Endothelial cell of umbilical vein (primary cell): ENCODE results near the gene C1QA. TPM values are rescaled to one million over a fixed set of nuclear protein-coding genes. Genes with fewer than 3 reads are reported as not detected.

Experiments
- BruUV-seq: library from RNA; stranded (reverse); fragments of 400-500 nt; replicated peaks from 2 replicates; lab custom pipeline; 2021; lab: Mats Ljungman, UMichigan
- CTCF ChIA-PET: fragments of 300-600, 350-600 bp; sonication (Branson Sonifier 250); formaldehyde crosslinking; loops from one replicate; lab custom pipeline; 2021; ENCODE audit warnings: antibody characterized with exemption, inconsistent platforms; lab: Charles Lee
- POLR2A ChIA-PET: fragments of 300-600, 350-600 bp; sonication (Branson Sonifier 250); formaldehyde crosslinking; loops from one replicate; lab custom pipeline; 2021; ENCODE audit warnings: antibody characterized with exemption, inconsistent platforms; lab: Charles Lee
- DNase-seq: peaks from one replicate; pipeline ENCODE4 v3.0.0-alpha.2; 2011; ENCODE audit warnings: low read depth, low spot score
- FAIRE-seq: peaks from 2 replicates; lab custom pipeline; 2011; peaks lifted over from hg19 to GRCh38; lab: Jason Lieb, UNC
- H2AFZ ChIP-seq: 2 replicates; pipeline ENCODE4 v1.6.0; 2012; ENCODE audit warnings: low read depth, low read length, control low read depth, inconsistent platforms
- H3K27ac ChIP-seq: 2 replicates; pipeline ENCODE4 v1.5.1; 2011; ENCODE audit warnings: low read depth, mild to moderate bottlenecking, control low read depth, low read length, moderate library complexity; ENCODE audit not compliant: insufficient read depth
- H3K27me3 ChIP-seq, 2 experiments: 2 replicates each; pipeline versions ENCODE4 v1.6.0 to v1.6.1; 2011; ENCODE audit warnings: low read length in 2 of 2, mixed read lengths in 1 of 2; ENCODE audit not compliant: control insufficient read depth in 2 of 2, insufficient read depth in 2 of 2
- H3K36me3 ChIP-seq, 2 experiments: 2 replicates in 1 of 2; 3 replicates in 1 of 2; pipeline ENCODE4 v1.5.1; 2011; ENCODE audit warnings: low read length in 2 of 2, mild to moderate bottlenecking in 1 of 2, moderate library complexity in 1 of 2; ENCODE audit not compliant: control insufficient read depth in 2 of 2, insufficient read depth in 2 of 2; ENCODE audit errors: extremely low read depth in 1 of 2
- H3K4me1 ChIP-seq: 3 replicates; pipeline ENCODE4 v1.5.1; 2011; ENCODE audit warnings: mild to moderate bottlenecking, low read length; ENCODE audit not compliant: control insufficient read depth, insufficient read depth; ENCODE audit errors: extremely low read depth
- H3K4me2 ChIP-seq: 2 replicates; pipeline ENCODE4 v1.6.1; 2011; ENCODE audit warnings: low read length, control low read depth, mixed read lengths; ENCODE audit not compliant: insufficient read depth
- H3K4me3 ChIP-seq, 3 experiments: fragments of 200-600 bp in 1 of 3; sonication (generic), shearing (Covaris generic) in 1 of 3; replicated peaks in 1 of 3; 2 replicates each; pipeline ENCODE4 v1.5.1; 2011 to 2016; ENCODE audit warnings: control low read depth in 3 of 3, low read length in 3 of 3, mild to moderate bottlenecking in 2 of 3, inconsistent platforms in 1 of 3, low read depth in 1 of 3, moderate library complexity in 1 of 3; ENCODE audit not compliant: insufficient read depth in 1 of 3
- H3K79me2 ChIP-seq: 2 replicates; pipeline ENCODE4 v1.6.0; 2012; ENCODE audit warnings: low read length, inconsistent platforms; ENCODE audit not compliant: control insufficient read depth, insufficient read depth
- H3K9ac ChIP-seq: replicated peaks from 2 replicates; pipeline ENCODE3; 2011; ENCODE audit warnings: low read length, control low read depth; ENCODE audit not compliant: insufficient read depth; ENCODE audit errors: extremely low read depth
- H3K9me1 ChIP-seq: replicated peaks from 3 replicates; pipeline ENCODE4 v1.6.0; 2011; ENCODE audit warnings: mild to moderate bottlenecking, low read length; ENCODE audit not compliant: control insufficient read depth, insufficient read depth; ENCODE audit errors: extremely low read depth
- H3K9me3 ChIP-seq: replicated peaks from 2 replicates; pipeline ENCODE4 v1.5.1; 2012; ENCODE audit warnings: low read length, inconsistent platforms; ENCODE audit not compliant: control insufficient read depth, insufficient read depth
- H4K20me1 ChIP-seq: replicated peaks from 2 replicates; pipeline ENCODE3; 2011; ENCODE audit warnings: mild to moderate bottlenecking, low read length; ENCODE audit not compliant: control insufficient read depth, insufficient read depth; ENCODE audit errors: extremely low read depth
- CTCF ChIP-seq, 2 donors: IDR thresholded peaks; 1 replicate in 1 of 2; 2 replicates in 1 of 2; pipeline ENCODE4 v1.5.1; 2011; ENCODE audit warnings: low read length in 2 of 2, mild to moderate bottlenecking in 2 of 2, moderate library complexity in 2 of 2, control low read depth in 1 of 2, inconsistent platforms in 1 of 2, low read depth in 1 of 2; ENCODE audit not compliant: insufficient read depth in 1 of 2; ENCODE audit errors: extremely low read depth in 1 of 2
- JUN ChIP-seq: IDR thresholded peaks from 2 replicates; pipeline ENCODE4 v1.6.1; 2011; ENCODE audit warnings: borderline replicate concordance, low read depth; ENCODE audit not compliant: insufficient read length, insufficient read depth
- MAX ChIP-seq: IDR thresholded peaks from 2 replicates; pipeline ENCODE4 v1.6.1; 2011; ENCODE audit not compliant: insufficient read depth, insufficient read length
- POLR2A ChIP-seq: IDR thresholded peaks from 2 replicates; pipeline ENCODE4 v1.6.1; 2012; ENCODE audit warnings: low read depth, mild to moderate bottlenecking, control low read depth, low read length
- dilution Hi-C: fragments of 300-500 bp; cut with MboI; formaldehyde crosslinking; loops from one replicate; pipeline ENCODE4 v1.15.0; 2019; ENCODE audit warnings: low sequenced_read_pairs; ENCODE audit not compliant: extremely low pct_ligation_motif_present
- intact Hi-C: fragments of 100-400 bp; cut with micrococcal nuclease; formaldehyde crosslinking; loops from one replicate; pipeline ENCODE4 v1.10.0; 2022
- polyA plus RNA-seq, 4 experiments: library from polyadenylated mRNA; depleted of rRNA in 3 of 4; stranded (reverse) in 3 of 4; unstranded in 1 of 4; fragments of >200 nt; gene quantifications; 2 replicates each; pipeline versions ENCODE4 v1.2.1 to v1.2.3, GENCODE V29; 2011 to 2012; ENCODE audit warnings: missing spikeins in 1 of 4
- total RNA-seq: library from RNA; stranded (reverse); gene quantifications from 2 replicates; pipeline ENCODE4 v1.2.3, GENCODE V29; 2021

Gene C1QA
- total and polyA plus RNA-seq, 2 donors (not counting 3 experiments of a cell fraction or from before 2014, with no cell fraction given) = not detected

GRCh38 chr1:22635436-22635835 lies 992 bp upstream of the C1QA start:
- no peak overlapping the region for H3K4me3 ChIP-seq
- TF ChIP-seq JUN (no peak), POLR2A (no peak), MAX (no peak)
- FAIRE-seq (no peak), DNase-seq (no peak)
- H3K9me1 ChIP-seq = no peaks in the 10 kb centered on the region
- no peaks in the 10 kb centered on the region for H3K79me2 ChIP-seq
- no peak overlapping the region for H3K9ac ChIP-seq
- no peaks in the 10 kb centered on the region for H4K20me1 ChIP-seq
- POLR2A ChIA-PET = interaction anchor here (0.7 kb wide), 1 partner anchor 422 kb away, joined by 3 read pairs; no protein-coding TSS in a partner anchor
- CTCF ChIA-PET = interaction anchor here (1.0 to 2.6 kb wide), 3 partner anchors 11 to 215 kb away, joined by 3 to 7 read pairs (median 7); no protein-coding TSS in a partner anchor
- H3K36me3 ChIP-seq = no peaks in the 10 kb centered on the region
- dilution Hi-C loops = no loop called here
- H3K4me2 ChIP-seq = no peak overlapping the region
- intact Hi-C loops = no loop called here
- peaks cover 2 to 7% of the 10 kb centered on the region in 2 experiments for H3K27me3 ChIP-seq
- no peaks in the 10 kb centered on the region for H3K9me3 ChIP-seq
- H3K4me1 ChIP-seq = no peaks in the 10 kb centered on the region
- no peak overlapping the region for H2AFZ ChIP-seq
- BruUV-seq = no TSS peak
- H3K27ac ChIP-seq = no peak overlapping the region

GRCh38 chr1:22636927-22637326 lies 499 bp downstream of the C1QA start:
- BruUV-seq = no TSS peak
- Histone ChIP-seq H4K20me1 (no peaks in the 10 kb centered on the region), H3K4me3 (no peak overlapping the region), H3K79me2 (no peaks in the 10 kb centered on the region), H3K4me1 (no peaks in the 10 kb centered on the region), H3K27me3 (peaks cover 0 to 5% of the 10 kb centered on the region in 2 experiments), H3K9me1 (no peaks in the 10 kb centered on the region), H3K9me3 (no peaks in the 10 kb centered on the region), H3K4me2 (no peak overlapping the region), H2AFZ (no peak overlapping the region), H3K27ac (no peak overlapping the region), H3K36me3 (no peaks in the 10 kb centered on the region), H3K9ac (no peak overlapping the region)
- TF ChIP-seq CTCF (IDR thresholded peaks at IDR 0.05; ENCODE audit: extremely low read depth in 1 of 2, insufficient read depth in 1 of 2, low read depth in 1 of 2, low read length in 2 of 2) = no peak
- DNase-seq (no peak), FAIRE-seq (no peak)
- POLR2A ChIA-PET = no interaction called here
- intact Hi-C loops (no loop called here), dilution Hi-C loops (no loop called here)
- CTCF ChIA-PET = interaction anchor here (2.0 to 2.6 kb wide), 2 partner anchors 10 to 217 kb away, joined by 7 read pairs; no protein-coding TSS in a partner anchor
